B cell (primary cell): ENCODE measurements around the gene SDCCAG8. TPM values are rescaled to one million over a fixed set of nuclear protein-coding genes. Genes with fewer than 3 reads are reported as not detected.

Experiments
- ATAC-seq: fragments of 200-7000 bp; cut with Tn5 transposase; one replicate; pipeline ENCODE4 v1.10.0; 2021; ENCODE audit warnings: low read depth, mild to moderate bottlenecking, moderate number of reproducible peaks, moderate library complexity
- CTCF ChIA-PET: fragments of 350-600 bp; sonication (Branson Sonifier 250); formaldehyde crosslinking; loops from one replicate; lab custom pipeline; 2021; ENCODE audit warnings: antibody characterized with exemption, inconsistent platforms; lab: Charles Lee
- POLR2A ChIA-PET: fragments of 350-600 bp; sonication (Branson Sonifier 250); formaldehyde crosslinking; loops from one replicate; lab custom pipeline; 2021; ENCODE audit warnings: antibody characterized with exemption; lab: Charles Lee
- DNase-seq: peaks from one replicate; pipeline ENCODE4 v3.0.0; 2013
- H2AFZ ChIP-seq: 2 replicates; pipeline ENCODE4 v1.6.1; 2012; ENCODE audit warnings: mild to moderate bottlenecking, low read depth, low read length; ENCODE audit not compliant: insufficient read depth, poor library complexity, severe bottlenecking
- H3K27ac ChIP-seq, 2 donors: 1 replicate in 1 of 2; 2 replicates in 1 of 2; pipeline ENCODE4 v1.5.1; 2012 to 2013; ENCODE audit warnings: low read length in 2 of 2, mild to moderate bottlenecking in 2 of 2, moderate library complexity in 1 of 2
- H3K27me3 ChIP-seq, 4 experiments: fragments of 200-600 bp in 1 of 4; sonication (generic) in 1 of 4; replicated peaks in 1 of 4; 1 replicate in 2 of 4; 2 replicates in 2 of 4; pipeline versions ENCODE4 v1.6.1 to v1.7.0; 2013 to 2016; ENCODE audit warnings: low read length in 3 of 4, mild to moderate bottlenecking in 2 of 4, mixed read lengths in 1 of 4, moderate library complexity in 1 of 4; ENCODE audit not compliant: insufficient read depth in 4 of 4, control insufficient read depth in 3 of 4; ENCODE audit errors: control extremely low read depth in 1 of 4
- H3K36me3 ChIP-seq, 2 experiments: replicated peaks in 1 of 2; 1 replicate in 1 of 2; 2 replicates in 1 of 2; pipeline versions ENCODE4 v1.6.1 to v1.7.1; 2013; ENCODE audit warnings: low read length in 1 of 2; ENCODE audit not compliant: insufficient read depth in 2 of 2, control insufficient read depth in 1 of 2; ENCODE audit errors: control extremely low read depth in 1 of 2, extremely low read depth in 1 of 2
- H3K4me1 ChIP-seq, 2 donors: fragments of 200-600 bp in 1 of 2; sonication (generic) in 1 of 2; 1 replicate in 1 of 2; 2 replicates in 1 of 2; pipeline versions ENCODE4 v1.5.1 to v1.6.1; 2013 to 2017; ENCODE audit warnings: low read length in 2 of 2; ENCODE audit not compliant: control insufficient read depth in 2 of 2, insufficient read depth in 2 of 2
- H3K4me2 ChIP-seq: replicated peaks from 2 replicates; pipeline ENCODE3; 2012; ENCODE audit warnings: mild to moderate bottlenecking, low read depth, low read length; ENCODE audit not compliant: poor library complexity, severe bottlenecking
- H3K4me3 ChIP-seq, 5 experiments: fragments of 200-600 bp in 1 of 5; sonication (generic) in 1 of 5; 1 replicate in 3 of 5; 2 replicates in 2 of 5; pipeline versions ENCODE4 v1.5.1 to v1.7.0; 2011 to 2016; ENCODE audit warnings: low read length in 4 of 5, mild to moderate bottlenecking in 4 of 5, low read depth in 2 of 5, control low read depth in 1 of 5, moderate library complexity in 1 of 5; ENCODE audit not compliant: insufficient read depth in 1 of 5; ENCODE audit errors: control extremely low read depth in 1 of 5, extremely low read depth in 1 of 5
- H3K79me2 ChIP-seq: fragments of 200-600 bp; sonication (generic); one replicate; pipeline ENCODE4 v1.6.0; 2016; ENCODE audit warnings: low read length; ENCODE audit not compliant: control insufficient read depth, insufficient read depth
- H3K9ac ChIP-seq: fragments of 200-600 bp; sonication (generic); 2 replicates; pipeline ENCODE4 v1.6.1; 2017; ENCODE audit warnings: mild to moderate bottlenecking, low read length, moderate library complexity
- H3K9me3 ChIP-seq, 3 donors: one replicate each; pipeline versions ENCODE4 v1.6.1 to v1.7.1; 2013; ENCODE audit warnings: low read length in 2 of 3; ENCODE audit not compliant: control insufficient read depth in 2 of 3, insufficient read depth in 1 of 3; ENCODE audit errors: control extremely low read depth in 1 of 3
- H4K20me1 ChIP-seq: 2 replicates; pipeline ENCODE4 v1.6.0; 2012; ENCODE audit warnings: mild to moderate bottlenecking, low read length; ENCODE audit not compliant: insufficient read depth, control insufficient read depth, poor library complexity, severe bottlenecking
- H3K27ac Mint-ChIP-seq: one replicate; pipeline ENCODE4 v1.8.0; 2021; ENCODE audit warnings: mixed read lengths
- H3K27me3 Mint-ChIP-seq: one replicate; pipeline ENCODE4 v1.8.0; 2021; ENCODE audit warnings: mixed read lengths
- H3K4me1 Mint-ChIP-seq: one replicate; pipeline ENCODE4 v1.8.0; 2021; ENCODE audit warnings: mixed read lengths
- H3K4me3 Mint-ChIP-seq: one replicate; pipeline ENCODE4 v1.8.0; 2021; ENCODE audit warnings: mixed read lengths
- H3K9me3 Mint-ChIP-seq: one replicate; pipeline ENCODE4 v1.8.0; 2022; ENCODE audit warnings: mixed read lengths; ENCODE audit not compliant: insufficient read depth
- CTCF ChIP-seq: fragments of 200-600 bp; IDR thresholded peaks from one replicate; pipeline ENCODE4 v1.8.0; 2022; ENCODE audit warnings: antibody characterized with exemption, mild to moderate bottlenecking
- EZH2 ChIP-seq: IDR thresholded peaks from 2 replicates; pipeline ENCODE4 v1.6.1; 2012; ENCODE audit warnings: borderline replicate concordance, low read depth, mild to moderate bottlenecking, moderate library complexity, low read length; ENCODE audit not compliant: insufficient read depth, poor library complexity, severe bottlenecking
- WGBS: methylation state at CpG from one replicate; pipeline ENCODE4 v1.1.5; 2013; ENCODE audit warnings: missing lambda C conversion rate; ENCODE audit not compliant: insufficient coverage; 5-methylcytosine and 5-hydroxymethylcytosine counted together
- intact Hi-C: fragments of 100-400 bp; cut with micrococcal nuclease; formaldehyde crosslinking; loops from one replicate; pipeline ENCODE4 v1.10.0; 2022
- polyA plus RNA-seq: library from polyadenylated mRNA; depleted of rRNA; stranded (reverse); fragments of >200 nt; gene quantifications from 2 replicates; pipeline ENCODE4 v1.2.3, GENCODE V29; 2012
- total RNA-seq, 2 donors: library from RNA; stranded (reverse); fragments of 120-200 nt in 1 of 2; gene quantifications; 1 replicate in 1 of 2; 2 replicates in 1 of 2; pipeline versions ENCODE4 v1.2.3 to v1.2.4, GENCODE V29; 2013 to 2022

Gene SDCCAG8
- total and polyA plus RNA-seq, 2 donors (not counting 1 experiment from before 2014, with no cell fraction given): 37.1 to 60.7 TPM

GRCh38 chr1:243254927-243255790 lies 682 bp upstream of the SDCCAG8 start, which contains the start of gene CEP170:
Gene CEP170, minus strand, starts transcription at chr1:243255281. Its CDS starts 30,001 bp downstream, at chr1:243225280.
- Histone ChIP-seq H3K4me2 (peak within 1 kb of the TSS; percentile 84), H3K4me3 (peak within 1 kb of the TSS; percentile 75 to 100 (median 94)), H3K4me1 (peaks cover 19 to 29% of the 10 kb centered on the region in 2 donors), H3K36me3 (no peaks in the 10 kb centered on the region), H3K79me2 (peaks cover 83% of the 10 kb centered on the region), H2AFZ (peak within 1 kb of the TSS; percentile 88), H3K27me3 (no peaks in the 10 kb centered on the region), H3K9ac (peak within 1 kb of the TSS; percentile 95), H3K27ac (peak within 1 kb of the TSS; percentile 97 to 99), H3K9me3 (no peaks in the 10 kb centered on the region), H4K20me1 (no peaks in the 10 kb centered on the region)
- peak; percentile 95 for DNase-seq
- Mint-ChIP-seq H3K4me1 (peaks cover 49% of the 10 kb centered on the region), H3K9me3 (no peaks in the 10 kb centered on the region), H3K27me3 (no peaks in the 10 kb centered on the region), H3K4me3 (peak within 1 kb of the TSS; percentile 99), H3K27ac (peak within 1 kb of the TSS; percentile 99)
- TF ChIP-seq CTCF (no peak), EZH2 (no peak)
- WGBS: under 1% methylated on average over 69 of the region's 74 CpGs
- ATAC-seq: peak; percentile 70
- ChIA-PET POLR2A (interaction anchor here (0.6 to 2.1 kb wide), 11 partner anchors 8 to 1054 kb away, joined by 3 to 7 read pairs (median 4); partner anchors contain the start of gene AKT3), CTCF (interaction anchor here (1.4 to 1.8 kb wide), 5 partner anchors 8 to 1644 kb away, joined by 3 to 9 read pairs (median 4); no protein-coding TSS in a partner anchor)
- intact Hi-C loops: loop anchor here (1.0 to 10.0 kb wide), 9 partner anchors 14 to 1720 kb away; partner anchors contain the start of genes CHML, EXO1, KMO and OPN3
